ENCODE measurements around the gene VPS37D.

- TF ChIP-seq CTCF (IDR thresholded peaks at IDR 0.05; ENCODE audit: poor library complexity, severe bottlenecking): no peak
- no peak for TF ChIP-seq REST (IDR thresholded peaks at IDR 0.05; ENCODE audit: borderline replicate concordance)
- no peak for TF ChIP-seq TAF1 (IDR thresholded peaks at IDR 0.05; ENCODE audit: low read depth)
- TF ChIP-seq EZH2 (IDR thresholded peaks at IDR 0.05; ENCODE audit: borderline replicate concordance, insufficient read depth, low read length, poor library complexity, severe bottlenecking): no peak
- TF ChIP-seq POLR2AphosphoS5 (IDR thresholded peaks at IDR 0.05): no peak
- no peak for TF ChIP-seq SMC3 (conservative IDR thresholded peaks at IDR 0.05; ENCODE audit: poor library complexity)
Measured at GRCh38 chr7:73707045-73707631, 39.5 kb downstream of the VPS37D start.
